ENCODE measurements around the gene RNF220. TPM values are rescaled to one million over a fixed set of nuclear protein-coding genes. Genes with fewer than 3 reads are reported as not detected.

The RNF220 gene
- total and polyA plus RNA-seq, 12 donors, result 41.8 to 82.5 (median 58.0) TPM

DNA sequence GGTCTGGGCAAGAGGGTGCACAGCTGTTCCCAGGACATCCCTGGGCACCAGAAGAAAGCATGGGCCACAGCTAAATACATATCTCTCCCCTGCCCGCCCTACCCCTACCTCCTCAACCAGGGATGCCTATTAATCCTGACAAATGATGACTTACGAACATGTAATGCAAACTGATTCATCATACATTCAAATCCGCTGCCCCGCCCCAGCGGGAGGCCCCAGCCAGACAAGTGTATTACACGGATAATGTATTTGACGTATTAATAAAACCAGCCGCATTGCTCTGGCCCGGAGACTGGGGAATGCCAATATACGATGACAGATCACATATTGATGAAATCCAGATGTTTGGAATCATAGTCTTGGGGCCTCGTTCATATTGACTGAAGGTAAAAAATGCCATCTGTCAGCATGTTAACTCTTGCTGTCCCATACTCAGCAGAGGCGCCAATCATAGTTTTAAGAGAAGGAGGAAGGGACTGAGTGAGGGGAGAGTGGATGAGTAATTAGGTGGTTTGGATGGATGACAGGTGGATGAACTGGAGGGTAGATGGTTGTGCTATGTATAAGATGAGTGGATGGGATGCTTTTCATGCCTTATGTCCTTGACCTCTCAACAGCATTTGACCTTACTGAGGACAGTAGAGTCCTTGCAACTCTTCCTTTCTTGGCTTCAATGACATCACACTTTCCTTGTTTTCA is 201.0 kb downstream of the RNF220 start:
- H3K27me3 ChIP-seq, result peaks cover 0 to 50% (median 9%) of the 10 kb centered on the region in 7 donors

DNA sequence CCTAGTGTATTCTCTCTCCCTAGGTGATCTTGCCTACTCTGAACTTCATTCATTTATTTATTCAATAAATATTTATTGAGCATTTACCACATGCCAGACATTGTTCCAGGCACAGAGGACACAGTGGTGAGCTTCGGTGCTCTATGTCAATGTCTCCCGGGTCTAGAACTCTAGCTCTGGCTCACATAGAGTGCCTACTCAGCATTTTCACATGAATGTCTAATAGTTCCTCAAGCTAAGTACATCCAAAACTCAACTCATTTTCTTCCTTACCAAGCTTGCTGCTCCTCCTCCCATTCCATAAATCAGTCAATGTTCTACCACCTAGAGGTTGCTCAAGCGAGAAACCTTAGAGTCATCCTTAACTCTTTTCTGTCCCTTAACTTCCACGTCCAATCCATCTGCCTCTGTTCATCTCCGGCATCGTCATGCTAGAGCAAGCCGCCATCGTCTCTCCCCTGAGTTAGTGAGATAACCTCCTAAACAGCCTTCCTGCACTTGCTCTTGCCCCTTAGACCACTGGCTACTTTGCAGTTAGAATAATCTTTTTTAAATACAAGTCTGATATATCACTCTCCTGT is 201.7 kb downstream of the RNF220 start:
- H3K27ac ChIP-seq, result no peak overlapping the region
- peaks cover 0 to 43% (median 9%) of the 10 kb centered on the region in 7 donors for H3K27me3 ChIP-seq
- H3K9me3 ChIP-seq, result no peaks in the 10 kb centered on the region
- H3K4me3 ChIP-seq, result no peak overlapping the region
- no peaks in the 10 kb centered on the region for H3K36me3 ChIP-seq
- DNase-seq, result no peak
- intact Hi-C loops (cut with DNase I), result no loop called here
- TF ChIP-seq, protein P1, sequence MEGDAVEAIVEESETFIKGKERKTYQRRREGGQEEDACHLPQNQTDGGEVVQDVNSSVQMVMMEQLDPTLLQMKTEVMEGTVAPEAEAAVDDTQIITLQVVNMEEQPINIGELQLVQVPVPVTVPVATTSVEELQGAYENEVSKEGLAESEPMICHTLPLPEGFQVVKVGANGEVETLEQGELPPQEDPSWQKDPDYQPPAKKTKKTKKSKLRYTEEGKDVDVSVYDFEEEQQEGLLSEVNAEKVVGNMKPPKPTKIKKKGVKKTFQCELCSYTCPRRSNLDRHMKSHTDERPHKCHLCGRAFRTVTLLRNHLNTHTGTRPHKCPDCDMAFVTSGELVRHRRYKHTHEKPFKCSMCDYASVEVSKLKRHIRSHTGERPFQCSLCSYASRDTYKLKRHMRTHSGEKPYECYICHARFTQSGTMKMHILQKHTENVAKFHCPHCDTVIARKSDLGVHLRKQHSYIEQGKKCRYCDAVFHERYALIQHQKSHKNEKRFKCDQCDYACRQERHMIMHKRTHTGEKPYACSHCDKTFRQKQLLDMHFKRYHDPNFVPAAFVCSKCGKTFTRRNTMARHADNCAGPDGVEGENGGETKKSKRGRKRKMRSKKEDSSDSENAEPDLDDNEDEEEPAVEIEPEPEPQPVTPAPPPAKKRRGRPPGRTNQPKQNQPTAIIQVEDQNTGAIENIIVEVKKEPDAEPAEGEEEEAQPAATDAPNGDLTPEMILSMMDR (IDR thresholded peaks at IDR 0.05), result no peak
- 83 to 86% methylated on average over 8 of the region's 8 CpGs for WGBS, 2 donors
- no peak for ATAC-seq
- H3K4me1 ChIP-seq, result no peaks in the 10 kb centered on the region

More for the DNA sequence above, 201.0 kb downstream of the RNF220 start:
- Histone ChIP-seq H3K36me3 (no peaks in the 10 kb centered on the region), H3K4me3 (no peak overlapping the region), H3K4me1 (no peaks in the 10 kb centered on the region), H3K27ac (no peak overlapping the region), H3K9me3 (no peaks in the 10 kb centered on the region)
- TF ChIP-seq, protein P1 (IDR thresholded peaks at IDR 0.05), result no peak
- ATAC-seq, result no peak
- no peak for DNase-seq
- WGBS, 2 donors, result 80 to 83% methylated on average over 12 of the region's 12 CpGs
- intact Hi-C loops (cut with DNase I), result no loop called here

DNA sequence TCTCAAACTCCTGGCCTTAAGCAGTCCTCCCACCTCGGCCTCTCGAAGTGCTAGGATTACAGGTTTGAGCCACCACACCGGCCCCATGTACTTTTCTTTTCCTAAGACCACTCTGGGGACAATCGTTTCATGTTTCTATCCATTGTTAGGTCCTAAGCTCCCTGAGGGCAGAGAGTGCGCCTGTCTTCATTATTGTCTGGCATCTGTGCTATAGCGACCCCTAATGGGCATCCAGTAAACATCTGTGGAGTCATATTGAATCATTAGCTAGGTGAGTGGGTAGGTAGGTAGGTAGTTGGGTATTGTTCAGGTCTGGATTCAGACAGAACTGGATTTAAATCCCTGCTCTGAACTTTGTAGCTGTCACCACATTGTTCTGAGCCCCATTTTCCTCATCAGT is 203.1 kb downstream of the RNF220 start:
- no peak overlapping the region for H3K27ac ChIP-seq
- DNase-seq (no peak), ATAC-seq (no peak)
- intact Hi-C loops (cut with DNase I), result loop anchor here in 6 of 10 donors (2.0 kb wide), 1 partner anchor 45 kb away; no protein-coding TSS in a partner anchor
- no peaks in the 10 kb centered on the region for H3K9me3 ChIP-seq
- 81 to 83% methylated on average over 6 of the region's 6 CpGs for WGBS, 2 donors
- no peak overlapping the region for H3K4me3 ChIP-seq
- TF ChIP-seq, protein P1 (IDR thresholded peaks at IDR 0.05), result peak in 1 of 9 donors; percentile 12
- H3K4me1 ChIP-seq, result no peaks in the 10 kb centered on the region
- H3K36me3 ChIP-seq, result no peaks in the 10 kb centered on the region
- peaks cover 0 to 32% (median 4%) of the 10 kb centered on the region in 7 donors for H3K27me3 ChIP-seq

DNA sequence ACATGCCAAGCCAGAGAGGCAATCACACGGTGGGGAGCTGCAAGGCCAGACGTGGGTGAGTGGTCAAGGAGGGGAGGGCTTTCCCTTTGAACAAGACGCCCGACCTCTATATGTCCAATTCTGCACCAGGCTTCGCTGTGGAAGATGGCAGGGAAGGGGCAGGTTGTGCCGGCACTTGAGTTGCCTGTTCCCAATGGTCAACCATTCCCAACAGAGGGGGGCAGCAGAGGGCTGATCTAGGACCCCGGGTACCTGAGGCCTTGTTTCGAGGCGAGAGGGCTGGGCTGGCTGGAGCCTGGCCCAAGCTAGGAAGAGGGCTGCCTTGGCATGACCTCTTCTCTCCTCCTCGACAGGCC is 204.3 kb downstream of the RNF220 start:
- no peaks in the 10 kb centered on the region for H3K4me1 ChIP-seq
- peak; percentile 48 to 52 for DNase-seq
- intact Hi-C loops (cut with DNase I), result loop anchor here in 8 of 10 donors (1.0 to 2.0 kb wide), 2 partner anchors 43 to 44 kb away; no protein-coding TSS in a partner anchor
- peak in 7 of 8 donors; percentile 66 to 88 (median 74) for ATAC-seq
- no peak overlapping the region for H3K4me3 ChIP-seq
- WGBS, 2 donors, result 42% methylated on average over 10 of the region's 10 CpGs
- H3K9me3 ChIP-seq, result no peaks in the 10 kb centered on the region
- TF ChIP-seq, protein P1 (IDR thresholded peaks at IDR 0.05), result peak; percentile 25 to 65 (median 56)
- H3K27ac ChIP-seq, result no peak overlapping the region
- H3K27me3 ChIP-seq, result peaks cover 0 to 24% (median 4%) of the 10 kb centered on the region in 7 donors
- H3K36me3 ChIP-seq, result no peaks in the 10 kb centered on the region

Data from heart right ventricle (tissue), 16 donors.